ENCODE data around the gene CFAP100.

DNA sequence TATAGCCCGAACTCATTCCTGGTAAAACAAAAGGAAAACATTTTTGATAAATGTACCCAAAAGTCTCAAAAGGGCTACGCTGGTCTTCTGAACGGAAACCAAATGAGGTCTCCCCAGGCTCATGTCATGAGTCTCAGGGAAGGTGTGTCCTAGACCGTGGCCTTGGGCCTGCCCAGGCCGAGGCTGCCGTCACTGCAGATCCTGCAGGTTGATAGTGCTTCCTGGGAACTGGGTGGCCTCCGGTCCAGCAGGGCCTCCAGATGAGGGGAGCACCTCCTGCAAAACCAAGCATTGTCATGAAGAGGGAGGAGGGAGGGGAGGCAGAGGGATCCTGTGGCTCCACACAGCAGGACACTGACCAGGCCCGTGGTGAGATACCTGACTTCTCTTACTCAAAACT lies 43.5 kb downstream of the CFAP100 start:
- TF ChIP-seq, protein P1, sequence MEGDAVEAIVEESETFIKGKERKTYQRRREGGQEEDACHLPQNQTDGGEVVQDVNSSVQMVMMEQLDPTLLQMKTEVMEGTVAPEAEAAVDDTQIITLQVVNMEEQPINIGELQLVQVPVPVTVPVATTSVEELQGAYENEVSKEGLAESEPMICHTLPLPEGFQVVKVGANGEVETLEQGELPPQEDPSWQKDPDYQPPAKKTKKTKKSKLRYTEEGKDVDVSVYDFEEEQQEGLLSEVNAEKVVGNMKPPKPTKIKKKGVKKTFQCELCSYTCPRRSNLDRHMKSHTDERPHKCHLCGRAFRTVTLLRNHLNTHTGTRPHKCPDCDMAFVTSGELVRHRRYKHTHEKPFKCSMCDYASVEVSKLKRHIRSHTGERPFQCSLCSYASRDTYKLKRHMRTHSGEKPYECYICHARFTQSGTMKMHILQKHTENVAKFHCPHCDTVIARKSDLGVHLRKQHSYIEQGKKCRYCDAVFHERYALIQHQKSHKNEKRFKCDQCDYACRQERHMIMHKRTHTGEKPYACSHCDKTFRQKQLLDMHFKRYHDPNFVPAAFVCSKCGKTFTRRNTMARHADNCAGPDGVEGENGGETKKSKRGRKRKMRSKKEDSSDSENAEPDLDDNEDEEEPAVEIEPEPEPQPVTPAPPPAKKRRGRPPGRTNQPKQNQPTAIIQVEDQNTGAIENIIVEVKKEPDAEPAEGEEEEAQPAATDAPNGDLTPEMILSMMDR (IDR thresholded peaks at IDR 0.05), result no peak
- no peak for TF ChIP-seq POLR2A (IDR thresholded peaks at IDR 0.05)
